H1 (cell line): ENCODE measurements around the gene GNG8. TPM values are rescaled to one million over a fixed set of nuclear protein-coding genes. Genes with fewer than 3 reads are reported as not detected.

Experiments
- CTCF ChIA-PET: fragments of 300-600 bp; sonication (Branson Sonifier 250); formaldehyde crosslinking; loops from one replicate; lab custom pipeline; 2021; ENCODE audit not compliant: partially characterized antibody; lab: Charles Lee
- POLR2A ChIA-PET: fragments of 300-600 bp; sonication (Branson Sonifier 250); formaldehyde crosslinking; loops from one replicate; lab custom pipeline; 2021; ENCODE audit warnings: inconsistent platforms; ENCODE audit not compliant: partially characterized antibody; lab: Charles Lee
- DNase-seq, 2 experiments: peaks; one replicate each; pipeline versions ENCODE4 v3.0.0 to v3.0.0-alpha.2; 2010 to 2022; ENCODE audit warnings: low spot score in 2 of 2, low read depth in 1 of 2, mixed read lengths in 1 of 2
- FAIRE-seq: peaks from 2 replicates; lab custom pipeline; 2011; peaks lifted over from hg19 to GRCh38; lab: Jason Lieb, UNC
- H2AFZ ChIP-seq: 2 replicates; pipeline ENCODE4 v1.8.1; 2012; ENCODE audit warnings: low read length, inconsistent platforms
- H2AK5ac ChIP-seq: 2 replicates; pipeline ENCODE4 v1.6.1; 2013; ENCODE audit warnings: low read depth, low read length
- H2BK120ac ChIP-seq: replicated peaks from 2 replicates; pipeline ENCODE3; 2013; ENCODE audit warnings: low read depth, low read length, inconsistent platforms
- H2BK12ac ChIP-seq: 2 replicates; pipeline ENCODE4 v1.6.1; 2013; ENCODE audit warnings: low read depth, low read length
- H2BK15ac ChIP-seq: 2 replicates; pipeline ENCODE4 v1.6.1; 2013; ENCODE audit warnings: low read length
- H2BK20ac ChIP-seq: 2 replicates; pipeline ENCODE4 v1.6.1; 2013; ENCODE audit warnings: low read length
- H2BK5ac ChIP-seq: 2 replicates; pipeline ENCODE4 v1.6.1; 2013; ENCODE audit warnings: low read depth, low read length
- H3K14ac ChIP-seq: 2 replicates; pipeline ENCODE4 v1.6.1; 2013; ENCODE audit warnings: inconsistent platforms; ENCODE audit not compliant: insufficient read length
- H3K18ac ChIP-seq: 2 replicates; pipeline ENCODE4 v1.6.1; 2013; ENCODE audit warnings: low read length; ENCODE audit errors: extremely low read depth
- H3K23ac ChIP-seq: 2 replicates; pipeline ENCODE4 v1.6.1; 2013; ENCODE audit warnings: inconsistent platforms; ENCODE audit not compliant: insufficient read length
- H3K23me2 ChIP-seq: 2 replicates; pipeline ENCODE4 v1.6.1; 2013; ENCODE audit warnings: low read depth, low read length
- H3K27ac ChIP-seq: 2 replicates; pipeline ENCODE4 v1.6.1; 2011; ENCODE audit warnings: low read depth, low read length, inconsistent platforms
- H3K27me3 ChIP-seq, 4 experiments: replicated peaks in 1 of 4; 1 replicate in 1 of 4; 2 replicates in 3 of 4; pipeline versions ENCODE4 v1.6.1 to v1.8.1; 2011 to 2013; ENCODE audit warnings: low read length in 3 of 4, mild to moderate bottlenecking in 3 of 4, inconsistent platforms in 2 of 4, mixed read lengths in 2 of 4, moderate library complexity in 1 of 4; ENCODE audit not compliant: control insufficient read depth in 3 of 4, insufficient read depth in 3 of 4; ENCODE audit errors: extremely low read depth in 1 of 4
- H3K36me3 ChIP-seq, 4 experiments: 2 replicates each; pipeline versions ENCODE4 v1.6.1 to v1.8.1; 2011 to 2013; ENCODE audit warnings: mild to moderate bottlenecking in 4 of 4, low read length in 3 of 4, moderate library complexity in 2 of 4, control low read depth in 1 of 4, inconsistent platforms in 1 of 4; ENCODE audit not compliant: insufficient read depth in 4 of 4, control insufficient read depth in 2 of 4
- H3K4ac ChIP-seq: replicated peaks from 2 replicates; pipeline ENCODE3; 2013; ENCODE audit warnings: low read length, low read depth, mixed read lengths, inconsistent platforms; ENCODE audit not compliant: insufficient read length
- H3K4me1 ChIP-seq, 4 experiments: replicated peaks in 1 of 4; 1 replicate in 1 of 4; 2 replicates in 3 of 4; pipeline versions ENCODE4 v1.6.1 to v1.8.1; 2011 to 2013; ENCODE audit warnings: low read length in 3 of 4, inconsistent platforms in 2 of 4, mixed read lengths in 1 of 4; ENCODE audit not compliant: insufficient read depth in 4 of 4, control insufficient read depth in 3 of 4
- H3K4me2 ChIP-seq, 2 experiments: 2 replicates each; pipeline versions ENCODE4 v1.6.1 to v1.8.1; 2011 to 2013; ENCODE audit warnings: low read depth in 2 of 2, low read length in 2 of 2, control low read depth in 1 of 2, inconsistent platforms in 1 of 2, mild to moderate bottlenecking in 1 of 2; ENCODE audit not compliant: insufficient read depth in 1 of 2
- H3K4me3 ChIP-seq, 4 experiments: fragments of 200-600, 300-600 bp in 1 of 4; sonication (generic), shearing (Covaris generic), sonication (Bioruptor Twin) in 1 of 4; 2 replicates each; pipeline versions ENCODE4 v1.5.1 to v1.8.1; 2011 to 2016; ENCODE audit warnings: low read length in 4 of 4, low read depth in 3 of 4, control low read depth in 2 of 4, inconsistent platforms in 2 of 4, mild to moderate bottlenecking in 2 of 4, mixed read lengths in 1 of 4, moderate library complexity in 1 of 4; ENCODE audit not compliant: insufficient read depth in 2 of 4; ENCODE audit errors: extremely low read depth in 1 of 4
- H3K56ac ChIP-seq: replicated peaks from 2 replicates; pipeline ENCODE3; 2013; ENCODE audit warnings: low read depth, mild to moderate bottlenecking, mixed read lengths, low read length, inconsistent platforms; ENCODE audit not compliant: insufficient read length
- H3K79me1 ChIP-seq: 2 replicates; pipeline ENCODE4 v1.6.1; 2013; ENCODE audit warnings: low read depth, low read length, control low read depth
- H3K79me2 ChIP-seq, 2 experiments: 2 replicates each; pipeline versions ENCODE4 v1.6.1 to v1.8.1; 2012 to 2013; ENCODE audit warnings: low read length in 2 of 2, mild to moderate bottlenecking in 2 of 2, inconsistent platforms in 1 of 2; ENCODE audit not compliant: insufficient read depth in 2 of 2, control insufficient read depth in 1 of 2
- H3K9ac ChIP-seq, 4 experiments: replicated peaks in 1 of 4; 1 replicate in 1 of 4; 2 replicates in 3 of 4; pipeline versions ENCODE4 v1.6.1 to v1.8.1; 2011 to 2013; ENCODE audit warnings: low read depth in 3 of 4, low read length in 3 of 4, control low read depth in 2 of 4, mild to moderate bottlenecking in 2 of 4, moderate library complexity in 2 of 4, inconsistent platforms in 1 of 4; ENCODE audit errors: extremely low read depth in 1 of 4
- H3K9me3 ChIP-seq, 2 experiments: 2 replicates each; pipeline versions ENCODE4 v1.6.1 to v1.8.1; 2012 to 2013; ENCODE audit warnings: mild to moderate bottlenecking in 2 of 2, moderate library complexity in 2 of 2, control low read depth in 1 of 2, inconsistent platforms in 1 of 2, low read depth in 1 of 2, low read length in 1 of 2, mixed read lengths in 1 of 2; ENCODE audit not compliant: insufficient read depth in 2 of 2
- H4K20me1 ChIP-seq, 2 experiments: replicated peaks in 1 of 2; 2 replicates each; pipeline versions ENCODE3 to v1.8.1; 2011 to 2013; ENCODE audit warnings: inconsistent platforms in 2 of 2, low read length in 2 of 2, mild to moderate bottlenecking in 1 of 2; ENCODE audit not compliant: insufficient read depth in 2 of 2, control insufficient read depth in 1 of 2
- H4K5ac ChIP-seq: 2 replicates; pipeline ENCODE4 v1.6.1; 2013; ENCODE audit warnings: low read length, low read depth, mixed read lengths, inconsistent platforms; ENCODE audit not compliant: insufficient read length
- H4K8ac ChIP-seq: 2 replicates; pipeline ENCODE4 v1.8.0; 2013; ENCODE audit warnings: mild to moderate bottlenecking, moderate library complexity, low read length, inconsistent platforms; ENCODE audit not compliant: insufficient read depth; ENCODE audit errors: extremely low read depth
- H4K91ac ChIP-seq: replicated peaks from 2 replicates; pipeline ENCODE3; 2013; ENCODE audit warnings: low read length, mixed read lengths, inconsistent platforms; ENCODE audit not compliant: insufficient read length
- RAD21 ChIP-seq, 2 experiments: IDR thresholded peaks in 1 of 2; conservative IDR thresholded peaks in 1 of 2; 2 replicates each; pipeline ENCODE4 v1.6.1; 2011; ENCODE audit warnings: low read depth in 2 of 2, low read length in 2 of 2, improper control_type of control experiment in 1 of 2, inconsistent platforms in 1 of 2, mild to moderate bottlenecking in 1 of 2, moderate library complexity in 1 of 2
- YY1 ChIP-seq: IDR thresholded peaks from 2 replicates; pipeline ENCODE4 v1.6.1; 2011; ENCODE audit warnings: low read depth, mild to moderate bottlenecking, low read length
- ZNF274 ChIP-seq: IDR thresholded peaks from 2 replicates; pipeline ENCODE4 v1.7.0; 2012; ENCODE audit warnings: low read length, borderline replicate concordance; ENCODE audit errors: extremely low read depth
- WGBS, 2 experiments: shearing (Covaris generic) in 1 of 2; methylation state at CpG; one replicate each; pipeline versions ENCODE4 v1.1.6 to v1.1.7; 2013 to 2015; ENCODE audit warnings: low lambda C conversion rate in 2 of 2, mixed read lengths in 2 of 2, inconsistent platforms in 1 of 2, low coverage in 1 of 2, missing lambda C conversion rate in 1 of 2; ENCODE audit not compliant: insufficient replicate concordance in 2 of 2, insufficient coverage in 1 of 2, insufficient read length in 1 of 2; ENCODE audit errors: extremely low coverage in 1 of 2, missing lambda C conversion rate in 1 of 2; 5-methylcytosine and 5-hydroxymethylcytosine counted together
- polyA plus RNA-seq, 7 experiments: library from polyadenylated mRNA; depleted of rRNA in 3 of 7; stranded (reverse) in 5 of 7; unstranded in 2 of 7; fragments of >200 nt in 5 of 7; fragments of 200-250 nt in 2 of 7; gene quantifications; 1 replicate in 5 of 7; 2 replicates in 1 of 7; 4 replicates in 1 of 7; pipeline versions ENCODE4 v1.2.1 to v1.2.3, GENCODE V29; 2011 to 2013; ENCODE audit warnings: missing spikeins in 2 of 7, mixed read lengths in 2 of 7
- total RNA-seq: library from RNA; stranded (reverse); fragmentation: NEBNext Ultra II Directional; extraction: Animal tissue kit (Norgen Biotek cat#: 25700); gene quantifications from 2 replicates; pipeline ENCODE4 v1.2.1, GENCODE V29; 2021
- TF ChIP-seq, protein P1 (sequence below), 3 experiments: IDR thresholded peaks; 1 replicate in 2 of 3; 2 replicates in 1 of 3; pipeline versions ENCODE4 v1.5.1 to v1.6.1; 2011; ENCODE audit warnings: low read length in 3 of 3, mild to moderate bottlenecking in 3 of 3, inconsistent platforms in 2 of 3, low read depth in 1 of 3, moderate library complexity in 1 of 3; ENCODE audit not compliant: insufficient read depth in 1 of 3; ENCODE audit errors: control extremely low read depth in 1 of 3

Gene GNG8
- total and polyA plus RNA-seq, 2 of the 8 experiments (the other 6 are each of a cell fraction or from before 2014, with no cell fraction given): not detected

DNA sequence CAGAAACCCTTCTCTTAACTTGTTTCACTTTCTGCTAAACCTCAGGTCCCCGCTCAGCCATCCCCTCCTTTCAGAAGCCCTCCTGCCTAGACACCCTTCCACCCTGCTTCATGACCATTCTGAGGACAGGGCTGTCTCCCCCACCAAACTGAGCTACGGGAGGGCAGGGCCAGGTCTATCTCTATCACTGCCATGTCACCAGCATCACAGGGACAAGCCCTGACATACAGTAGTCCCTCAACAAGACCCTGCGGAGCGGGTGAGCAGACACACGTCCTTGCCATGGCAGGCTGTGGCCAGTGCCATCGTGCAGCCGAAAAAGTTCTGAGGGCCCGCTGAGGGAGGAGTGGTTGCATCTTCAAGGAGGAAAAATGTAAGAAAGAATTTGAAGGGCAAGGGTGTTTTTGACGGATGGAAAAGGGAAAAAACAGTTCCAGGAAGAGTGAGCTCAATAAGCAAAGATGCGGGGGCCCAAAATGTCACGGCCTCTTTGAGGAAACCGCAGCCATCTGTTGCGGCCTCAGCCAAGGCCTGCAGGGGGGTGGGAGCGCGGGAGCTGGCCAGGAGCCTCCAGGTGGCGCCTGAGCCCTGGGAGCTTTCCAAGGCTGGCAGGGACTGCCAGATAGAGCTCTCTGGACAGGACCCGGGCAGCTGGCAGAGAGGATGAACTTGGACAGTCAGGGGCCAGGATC lies 19.2 kb downstream of the GNG8 start:
- no peak overlapping the region; the same call in 1 of the 2 replicates for H4K8ac ChIP-seq
- no peak for FAIRE-seq
- no peaks in the 10 kb centered on the region for H3K79me2 ChIP-seq
- 0 out of 2 replicates have a peak overlapping the region, but pooled peaks have one; percentile 6 for H2BK15ac ChIP-seq
- H4K20me1 ChIP-seq: no peaks in the 10 kb centered on the region
- no peak overlapping the region for H3K14ac ChIP-seq
- no peak overlapping the region for H2BK12ac ChIP-seq
- H2BK20ac ChIP-seq: no peak overlapping the region
- no peak overlapping the region for H3K27ac ChIP-seq
- ChIA-PET CTCF (interaction anchor here (0.5 to 15.6 kb wide), 22 partner anchors 10 to 224 kb away, joined by 3 to 341 read pairs (median 4); partner anchors contain the start of genes CALM3, DACT3 and PTGIR), POLR2A (interaction anchor here (1.6 to 1.9 kb wide), 3 partner anchors 15 to 45 kb away, joined by 5 to 8 read pairs (median 8); partner anchors contain the start of genes CALM3 and DACT3)
- H3K36me3 ChIP-seq: no peaks in the 10 kb centered on the region
- DNase-seq: peak in 1 of 2 experiments; percentile 79
- H3K79me1 ChIP-seq: no peaks in the 10 kb centered on the region
- no peak overlapping the region for H4K5ac ChIP-seq
- 56% methylated on average over 17 of the region's 17 CpGs; no CpG with 5 or more reads in 1 of the 2 experiments for WGBS, 2 experiments
- H3K4ac ChIP-seq: no peak overlapping the region
- no peak overlapping the region for H3K4me3 ChIP-seq
- H4K91ac ChIP-seq: no peak overlapping the region
- H3K23me2 ChIP-seq: no peaks in the 10 kb centered on the region
- TF ChIP-seq ZNF274 (no peak), RAD21 (IDR thresholded peaks at IDR 0.05 in 1 of 2, conservative IDR thresholded peaks at IDR 0.05 in 1 of 2; ENCODE audit: low read depth in 2 of 2, low read length in 2 of 2) (peak; percentile 60 to 76), YY1 (peak; percentile 27; the same call in 1 of the 2 replicates)
- TF ChIP-seq, protein P1, sequence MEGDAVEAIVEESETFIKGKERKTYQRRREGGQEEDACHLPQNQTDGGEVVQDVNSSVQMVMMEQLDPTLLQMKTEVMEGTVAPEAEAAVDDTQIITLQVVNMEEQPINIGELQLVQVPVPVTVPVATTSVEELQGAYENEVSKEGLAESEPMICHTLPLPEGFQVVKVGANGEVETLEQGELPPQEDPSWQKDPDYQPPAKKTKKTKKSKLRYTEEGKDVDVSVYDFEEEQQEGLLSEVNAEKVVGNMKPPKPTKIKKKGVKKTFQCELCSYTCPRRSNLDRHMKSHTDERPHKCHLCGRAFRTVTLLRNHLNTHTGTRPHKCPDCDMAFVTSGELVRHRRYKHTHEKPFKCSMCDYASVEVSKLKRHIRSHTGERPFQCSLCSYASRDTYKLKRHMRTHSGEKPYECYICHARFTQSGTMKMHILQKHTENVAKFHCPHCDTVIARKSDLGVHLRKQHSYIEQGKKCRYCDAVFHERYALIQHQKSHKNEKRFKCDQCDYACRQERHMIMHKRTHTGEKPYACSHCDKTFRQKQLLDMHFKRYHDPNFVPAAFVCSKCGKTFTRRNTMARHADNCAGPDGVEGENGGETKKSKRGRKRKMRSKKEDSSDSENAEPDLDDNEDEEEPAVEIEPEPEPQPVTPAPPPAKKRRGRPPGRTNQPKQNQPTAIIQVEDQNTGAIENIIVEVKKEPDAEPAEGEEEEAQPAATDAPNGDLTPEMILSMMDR (IDR thresholded peaks at IDR 0.05; ENCODE audit: control extremely low read depth in 1 of 3, insufficient read depth in 1 of 3, low read depth in 1 of 3, low read length in 3 of 3): peak; percentile 66 to 98 (median 84)
- peak overlapping the region; percentile 62; the same call in 1 of the 2 replicates for H2AFZ ChIP-seq
- H3K56ac ChIP-seq: no peak overlapping the region
- no peaks in the 10 kb centered on the region for H3K27me3 ChIP-seq
- no peak overlapping the region for H3K18ac ChIP-seq
- H3K4me2 ChIP-seq: no peak overlapping the region
- H2BK5ac ChIP-seq: no peak overlapping the region
- H2AK5ac ChIP-seq: no peak overlapping the region
- no peak overlapping the region for H3K9ac ChIP-seq
- no peak overlapping the region for H2BK120ac ChIP-seq
- peaks cover 0 to 7% (median 3%) of the 10 kb centered on the region in 4 experiments; a peak in 4 of 7 replicates for H3K4me1 ChIP-seq
- no peaks in the 10 kb centered on the region for H3K9me3 ChIP-seq
- H3K23ac ChIP-seq: no peak overlapping the region
